HG03135 (cell line): Measurements from ENCODE around the gene GIPC3.
"Not testable (repeated sequence)": the region's sequence is repeated elsewhere in the genome, so short reads cannot be mapped to it uniquely, and the experiment has no call there.

Source experiments
- ATAC-seq: cut with Tn5 transposase; IDR thresholded peaks from one replicate; pipeline ENCODE4 v1.9.1; 2021; ENCODE audit warnings: mild to moderate bottlenecking, moderate library complexity; ENCODE audit not compliant: unreplicated experiment

The GIPC3 gene

DNA sequence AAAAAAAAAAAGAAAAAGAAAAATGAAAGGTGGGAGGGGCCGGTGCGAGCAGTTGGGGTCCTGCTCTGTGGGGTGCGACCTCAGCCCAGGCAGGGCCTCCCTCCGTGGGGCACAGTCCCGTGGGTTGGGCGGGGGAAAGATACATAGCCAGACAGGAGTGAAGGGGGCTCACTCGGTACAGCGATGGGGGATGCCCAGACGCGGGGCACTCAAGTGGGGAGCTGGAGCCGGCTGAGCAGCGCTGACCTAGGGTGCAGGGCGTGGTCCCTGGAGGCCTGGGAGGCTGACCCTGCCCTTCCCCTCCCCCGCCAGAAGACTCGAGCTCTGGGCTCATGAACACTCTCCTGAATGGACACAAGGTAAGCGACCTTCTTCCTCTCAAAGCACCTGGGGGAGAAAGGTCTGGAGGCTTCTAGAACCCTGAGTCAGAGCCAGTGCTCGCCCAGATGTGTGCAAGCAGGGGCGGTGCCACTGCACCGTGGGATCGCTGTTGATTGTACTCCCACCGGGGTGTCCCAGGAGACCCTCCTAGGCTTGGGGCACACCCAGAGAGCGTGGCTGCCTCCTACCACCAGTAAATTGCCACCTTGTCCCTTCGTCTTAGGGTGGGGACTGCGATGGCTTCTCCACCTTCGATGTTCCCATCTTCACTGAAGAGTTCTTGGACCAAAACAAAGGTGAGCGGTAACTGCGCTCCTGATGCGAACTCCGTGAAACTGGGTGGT lies 9.2 kb upstream of the GIPC3 start:
- ATAC-seq: no peak

DNA sequence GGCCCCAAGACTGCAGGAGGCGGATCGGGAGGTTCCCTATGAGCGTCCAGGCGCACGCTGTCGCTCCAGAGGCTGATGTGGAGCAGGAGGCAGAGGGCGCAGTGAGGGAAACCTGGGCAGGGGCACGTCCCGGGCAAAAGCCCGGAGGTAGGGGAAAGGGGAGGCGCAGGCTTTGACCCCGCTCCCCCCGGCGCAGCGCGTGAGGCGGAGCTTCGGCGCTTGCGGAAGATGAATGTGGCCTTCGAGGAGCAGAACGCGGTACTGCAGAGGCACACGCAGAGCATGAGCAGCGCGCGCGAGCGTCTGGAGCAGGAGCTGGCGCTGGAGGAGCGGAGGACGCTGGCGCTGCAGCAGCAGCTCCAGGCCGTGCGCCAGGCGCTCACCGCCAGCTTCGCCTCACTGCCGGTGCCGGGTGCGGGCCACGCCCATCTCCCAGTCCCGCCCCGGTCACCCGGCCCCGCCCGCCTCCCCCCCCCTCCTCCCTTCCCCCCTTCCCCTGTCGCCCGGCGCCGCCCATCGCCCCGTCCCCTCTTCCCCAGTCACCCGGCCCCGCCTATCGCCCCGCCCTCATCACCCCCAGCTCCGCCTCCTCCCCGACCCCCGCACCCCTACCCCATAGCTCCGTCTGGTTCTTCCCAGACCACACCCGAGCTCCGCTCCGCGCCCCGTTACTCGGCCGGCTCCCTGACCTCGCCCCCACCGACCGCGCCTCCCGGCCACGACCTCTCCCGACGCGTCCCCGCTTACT lies 8.4 kb upstream of the GIPC3 start:
- ATAC-seq: no peak

DNA sequence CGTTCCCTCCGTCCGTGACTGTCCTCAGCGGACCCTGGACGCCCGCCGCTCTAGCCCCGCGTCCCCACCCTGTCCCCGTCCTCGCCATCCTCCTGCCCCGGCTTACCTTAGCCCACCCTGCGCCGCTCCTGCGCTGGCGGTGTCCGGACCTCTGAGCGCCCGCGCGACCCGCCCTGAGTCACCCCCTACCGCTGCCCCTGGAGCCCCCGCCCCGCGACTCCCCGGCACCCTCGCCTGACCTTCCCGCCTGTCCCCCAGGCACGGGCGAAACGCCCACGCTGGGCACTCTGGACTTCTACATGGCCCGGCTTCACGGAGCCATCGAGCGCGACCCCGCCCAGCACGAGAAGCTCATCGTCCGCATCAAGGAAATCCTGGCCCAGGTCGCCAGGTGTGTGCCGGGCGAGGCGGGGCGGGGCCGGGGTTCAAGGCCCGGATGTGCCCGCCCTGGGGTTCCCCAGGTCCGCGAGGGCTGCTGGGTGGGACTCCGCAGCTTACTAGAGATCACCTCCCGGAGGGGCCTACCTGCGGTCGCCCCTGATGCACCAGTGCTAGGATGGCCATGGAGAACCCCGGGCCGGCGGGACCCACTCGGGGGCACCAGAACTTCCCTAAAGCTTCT lies 7.4 kb upstream of the GIPC3 start:
- ATAC-seq: no peak

DNA sequence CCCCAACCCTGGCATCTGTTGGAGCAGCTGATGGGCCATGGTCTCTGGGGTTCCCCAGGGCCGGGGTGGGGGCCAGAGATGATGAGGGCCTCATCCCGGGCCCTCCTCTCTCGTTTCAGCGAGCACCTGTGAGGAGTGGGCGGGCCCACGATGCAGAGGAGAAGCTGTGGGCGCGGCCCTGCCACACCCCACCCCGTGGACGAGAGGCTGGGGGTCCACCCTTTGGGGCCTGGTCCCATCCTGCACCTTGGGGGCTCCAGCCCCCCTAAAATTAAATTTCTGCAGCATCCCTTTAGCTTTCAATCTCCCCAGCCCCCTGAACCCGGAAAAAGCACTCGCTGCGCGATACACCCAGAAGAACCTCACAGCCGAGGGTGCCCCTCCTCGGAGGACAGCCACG lies 6.9 kb upstream of the GIPC3 start:
- ATAC-seq: no peak

DNA sequence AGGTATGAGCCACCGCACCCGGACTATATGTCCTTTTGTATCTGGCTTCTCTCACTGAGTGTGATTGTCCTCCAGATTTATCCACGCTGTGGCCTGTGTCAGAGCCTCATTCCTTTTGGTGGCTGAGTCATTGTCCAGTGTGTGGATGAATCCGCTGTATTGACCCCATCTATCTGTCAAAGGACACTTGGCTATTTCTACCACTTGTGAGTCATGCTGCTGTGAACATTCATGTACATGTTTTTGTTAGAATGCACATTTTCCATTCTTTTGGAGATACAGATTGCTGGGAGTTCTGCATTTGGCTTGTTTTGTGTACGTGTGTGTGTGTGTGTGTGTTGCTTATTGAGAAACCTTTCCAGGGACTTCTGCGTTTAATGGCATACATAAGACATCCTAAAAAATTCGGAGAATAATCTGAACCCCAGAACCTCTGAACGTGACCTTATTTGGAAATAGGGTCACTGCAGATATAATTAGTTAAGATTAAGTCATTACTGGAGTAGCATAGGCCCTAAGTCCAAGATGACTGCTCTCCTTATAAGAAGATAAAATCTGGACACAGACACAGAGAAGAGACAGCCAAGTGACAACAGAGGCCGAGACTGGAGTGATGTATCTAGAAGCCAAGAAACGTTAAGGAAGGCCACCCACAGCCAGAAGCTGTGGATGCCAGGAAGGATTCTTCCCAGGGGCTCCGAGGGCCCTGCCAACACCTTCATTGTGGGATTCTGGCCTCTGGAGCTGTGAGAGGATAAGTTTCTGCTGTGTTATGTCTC lies 4.9 kb upstream of the GIPC3 start:
- no peak for ATAC-seq

DNA sequence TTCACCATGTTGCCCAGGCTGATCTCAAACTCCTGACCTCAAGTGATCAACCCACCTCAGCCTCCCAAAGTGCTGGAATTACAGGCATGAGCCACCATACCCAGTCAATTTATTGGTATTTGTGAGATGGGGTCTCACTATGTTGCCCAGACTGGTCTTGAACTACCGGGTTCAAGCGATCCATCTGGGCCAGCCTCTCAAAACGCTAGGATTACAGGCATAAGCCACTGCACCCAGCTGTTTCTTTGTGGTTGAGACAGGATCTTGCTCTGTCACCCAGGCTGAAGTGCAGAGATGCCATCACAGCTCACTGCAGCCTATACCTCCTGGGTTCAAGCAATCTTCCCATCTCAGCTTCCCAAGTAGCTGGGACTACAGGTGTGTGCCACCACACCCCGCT lies 3.5 kb upstream of the GIPC3 start:
- ATAC-seq: not testable (repeated sequence)

DNA sequence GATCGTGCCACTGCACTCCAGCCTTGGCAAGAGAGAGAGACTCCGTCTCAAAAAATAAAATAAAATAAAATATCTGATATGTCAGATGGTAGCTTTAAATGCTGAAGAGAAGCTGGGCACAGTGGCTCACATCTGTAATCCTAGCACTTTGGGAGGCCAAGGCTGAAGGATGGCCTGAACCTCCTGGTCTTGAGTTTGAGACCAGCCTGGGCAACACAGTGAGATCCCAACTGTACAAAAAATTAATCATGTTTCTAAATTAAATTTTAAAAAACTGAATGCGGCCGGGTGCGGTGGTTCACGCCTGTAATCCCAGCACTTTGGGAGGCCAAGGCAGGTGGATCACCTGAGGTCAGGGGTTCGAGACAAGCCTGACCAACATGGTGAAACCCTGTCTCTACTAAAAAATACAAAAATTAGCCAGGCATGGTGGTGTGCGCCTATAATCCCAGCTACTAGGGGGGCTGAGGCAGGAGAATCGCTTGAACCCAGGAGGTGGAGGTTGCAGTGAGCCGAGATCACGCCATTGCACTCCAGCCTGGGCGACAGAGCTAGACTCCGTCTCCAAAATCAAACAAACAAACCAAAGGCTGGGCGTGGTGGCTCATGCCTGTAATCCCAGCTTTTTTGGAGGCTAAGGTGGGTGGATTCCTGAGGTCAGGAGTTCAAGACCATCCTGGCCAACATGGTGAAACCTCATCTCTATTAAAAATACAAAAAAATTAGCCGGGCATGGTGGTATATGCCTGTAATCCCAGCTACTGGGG lies 1.1 kb upstream of the GIPC3 start:
- ATAC-seq: not testable (repeated sequence)

DNA sequence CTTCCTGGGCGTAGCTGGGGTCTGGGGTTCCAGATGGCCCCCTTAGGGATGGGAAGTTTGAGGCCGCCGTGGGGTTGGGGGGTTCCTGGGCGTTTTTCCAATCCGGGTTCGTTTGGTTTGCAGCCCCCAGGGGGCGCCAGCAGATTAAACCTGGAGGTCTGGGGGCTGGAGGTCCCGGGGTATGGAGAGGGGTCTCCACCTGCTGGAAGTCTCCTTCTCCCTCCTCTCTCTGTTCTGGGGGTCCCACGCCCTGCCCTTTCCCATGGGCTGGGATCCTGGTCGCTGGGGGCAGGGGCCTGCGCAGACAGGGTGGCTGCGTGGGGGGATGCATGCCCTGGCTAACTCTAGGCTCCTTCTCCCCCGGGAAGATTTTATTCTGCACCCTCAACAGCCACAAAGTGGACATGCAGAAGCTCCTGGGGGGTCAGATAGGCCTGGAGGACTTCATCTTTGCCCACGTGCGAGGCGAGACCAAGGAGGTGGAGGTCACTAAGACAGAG lies 899 bp downstream of the GIPC3 start:
- ATAC-seq: no peak

DNA sequence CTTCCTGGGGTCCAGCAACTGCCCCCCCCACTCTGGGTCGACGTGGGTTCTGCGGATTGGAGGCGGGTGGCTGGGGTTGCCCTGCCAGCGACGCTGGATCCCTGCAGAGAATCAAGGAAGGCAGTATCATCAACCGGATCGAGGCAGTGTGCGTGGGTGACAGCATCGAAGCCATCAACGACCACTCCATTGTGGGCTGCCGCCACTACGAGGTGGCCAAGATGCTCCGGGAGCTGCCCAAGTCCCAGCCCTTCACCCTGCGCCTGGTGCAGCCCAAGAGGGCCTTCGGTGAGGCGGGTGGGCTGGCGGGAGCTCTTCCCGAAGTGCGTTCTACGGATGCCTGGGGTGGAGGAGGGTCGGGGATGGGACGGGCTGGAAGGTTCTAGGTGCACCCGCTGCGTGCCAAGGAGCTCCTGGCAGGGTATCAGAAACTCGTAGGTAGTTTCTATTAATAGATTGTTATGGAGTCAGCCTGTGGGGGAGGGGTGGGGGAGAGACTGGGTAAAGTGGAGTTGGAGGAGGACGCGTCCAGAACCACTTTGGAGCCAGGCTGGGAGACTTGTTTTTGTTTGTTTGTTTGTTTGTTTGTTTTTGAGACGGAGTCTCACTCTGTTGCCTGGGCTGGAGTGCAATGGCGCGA lies 1.5 kb downstream of the GIPC3 start:
- no peak for ATAC-seq

DNA sequence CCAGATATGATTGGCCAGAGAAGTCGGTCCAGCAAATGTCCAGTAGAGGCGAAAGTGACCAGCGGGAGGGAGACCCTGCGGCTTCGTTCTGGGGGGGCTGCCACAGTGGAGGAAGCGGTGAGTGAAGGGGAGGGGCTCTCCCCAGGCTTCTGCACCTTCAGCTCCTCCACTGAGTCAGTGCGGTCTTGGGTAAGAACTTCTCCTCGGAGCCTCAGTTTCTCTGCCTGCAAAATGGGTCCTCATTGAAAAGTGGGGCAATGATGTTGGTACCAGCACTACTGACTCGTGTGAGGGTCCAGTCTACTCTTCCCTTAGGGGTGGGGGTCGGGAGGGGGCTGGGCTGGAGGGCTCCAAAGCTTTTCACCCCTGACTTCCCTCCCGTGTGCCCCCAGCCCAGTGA lies 4.2 kb downstream of the GIPC3 start:
- ATAC-seq: no peak

DNA sequence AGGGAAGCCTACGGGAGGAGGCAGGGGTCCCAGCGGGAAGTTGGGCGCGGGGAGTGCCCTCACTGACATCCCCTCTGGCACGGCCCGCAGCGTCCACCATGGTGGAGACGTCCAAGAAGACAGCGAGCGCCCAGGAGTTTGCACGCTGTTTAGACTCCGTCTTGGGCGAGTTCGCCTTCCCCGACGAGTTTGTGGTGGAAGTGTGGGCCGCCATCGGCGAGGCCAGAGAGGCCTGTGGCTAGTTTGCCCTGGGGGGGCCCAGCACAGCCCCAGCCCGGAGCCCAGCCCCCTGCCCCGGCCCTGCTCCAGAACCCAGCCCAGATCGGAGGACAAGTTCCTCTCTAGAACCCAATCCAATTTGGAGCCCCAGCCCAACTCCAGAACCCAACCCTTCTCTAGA lies 4.7 kb downstream of the GIPC3 start:
- no peak for ATAC-seq

DNA sequence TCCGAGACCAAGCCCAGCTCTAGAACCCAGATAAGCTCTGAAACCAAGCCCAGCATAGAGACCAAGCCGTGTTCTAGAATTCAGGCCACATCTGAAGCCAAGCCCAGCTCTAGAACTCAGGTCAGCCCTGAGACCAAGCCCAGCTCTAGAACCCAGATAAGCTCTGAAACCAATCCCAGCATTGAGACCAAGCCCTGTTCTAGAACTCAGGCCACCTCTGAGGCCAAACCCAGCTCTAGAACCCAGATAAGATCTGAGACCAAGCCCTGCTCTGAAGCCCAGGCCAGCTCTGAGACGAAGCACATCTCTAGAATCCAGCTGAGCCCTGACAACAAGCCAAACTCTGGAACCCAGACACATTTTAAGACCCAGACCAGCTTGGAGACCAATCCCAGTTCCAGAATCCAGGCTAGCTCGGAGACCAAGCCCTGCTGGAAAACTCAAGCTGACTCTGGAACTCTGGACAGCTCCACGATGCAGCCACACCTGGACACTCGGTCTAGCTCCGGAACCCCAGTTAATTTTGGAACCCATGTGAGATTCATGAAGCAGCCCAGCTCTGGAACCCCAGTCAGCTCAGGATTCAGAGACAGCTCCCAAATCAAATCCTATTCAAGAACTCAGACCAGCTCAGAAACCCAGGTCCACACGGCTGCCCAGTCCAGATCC lies 5.8 kb downstream of the GIPC3 start:
- no peak for ATAC-seq

DNA sequence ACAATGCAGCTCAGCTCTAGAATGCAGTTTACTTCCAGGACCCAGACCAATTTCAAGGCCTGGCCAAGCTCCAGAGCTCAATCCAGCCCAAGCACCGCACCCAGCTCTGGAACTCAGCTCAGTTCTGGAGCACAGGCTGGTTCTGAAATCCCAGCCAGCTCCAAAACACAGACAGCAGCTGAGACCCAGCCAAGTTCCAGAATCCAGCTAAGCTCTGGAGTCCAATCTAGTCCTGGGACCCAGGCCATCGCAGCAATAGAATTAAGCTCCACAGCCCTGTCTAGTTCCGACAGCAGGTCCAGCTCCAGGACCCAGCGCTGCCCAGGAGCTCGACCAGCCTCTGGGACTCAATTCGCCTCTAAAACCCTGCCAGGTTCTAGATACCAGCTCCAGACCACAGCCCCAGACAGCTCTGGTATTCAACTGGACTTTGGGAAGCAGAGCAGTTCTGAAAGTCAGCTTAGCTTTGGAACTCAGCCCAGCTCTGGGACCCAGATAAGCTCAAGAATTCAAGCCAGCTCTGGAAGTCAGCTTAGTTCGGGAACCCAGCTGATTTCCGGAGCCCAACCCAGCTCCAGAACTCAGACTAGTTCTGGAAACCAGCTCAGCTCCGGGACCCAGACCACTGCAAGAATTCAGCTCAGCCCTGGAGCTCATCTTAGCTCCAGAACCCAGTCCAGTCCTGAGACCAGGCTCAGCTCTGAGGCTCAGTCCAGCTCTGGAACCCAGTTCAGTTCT lies 6.8 kb downstream of the GIPC3 start:
- no peak for ATAC-seq

DNA sequence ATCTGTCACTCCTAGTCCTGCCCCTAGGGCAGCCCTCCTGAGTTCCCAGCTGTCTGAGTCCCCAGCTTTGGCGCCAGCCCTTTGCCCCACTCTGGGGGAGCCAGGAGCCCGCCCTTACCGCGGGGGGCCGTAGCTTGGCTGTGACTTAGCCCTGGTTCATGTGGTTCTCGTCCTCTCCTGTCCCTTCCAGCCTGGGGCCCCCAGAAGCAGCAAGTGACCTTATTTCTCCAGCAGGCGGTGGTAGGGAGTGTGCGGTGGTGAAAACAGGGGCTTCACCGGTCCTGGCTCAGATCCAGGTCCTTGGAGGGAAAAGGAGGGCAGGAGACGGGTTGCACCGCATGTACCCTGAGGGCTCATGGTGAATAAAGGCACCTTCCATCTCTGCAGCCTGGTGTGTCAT lies 7.9 kb downstream of the GIPC3 start:
- no peak for ATAC-seq

DNA sequence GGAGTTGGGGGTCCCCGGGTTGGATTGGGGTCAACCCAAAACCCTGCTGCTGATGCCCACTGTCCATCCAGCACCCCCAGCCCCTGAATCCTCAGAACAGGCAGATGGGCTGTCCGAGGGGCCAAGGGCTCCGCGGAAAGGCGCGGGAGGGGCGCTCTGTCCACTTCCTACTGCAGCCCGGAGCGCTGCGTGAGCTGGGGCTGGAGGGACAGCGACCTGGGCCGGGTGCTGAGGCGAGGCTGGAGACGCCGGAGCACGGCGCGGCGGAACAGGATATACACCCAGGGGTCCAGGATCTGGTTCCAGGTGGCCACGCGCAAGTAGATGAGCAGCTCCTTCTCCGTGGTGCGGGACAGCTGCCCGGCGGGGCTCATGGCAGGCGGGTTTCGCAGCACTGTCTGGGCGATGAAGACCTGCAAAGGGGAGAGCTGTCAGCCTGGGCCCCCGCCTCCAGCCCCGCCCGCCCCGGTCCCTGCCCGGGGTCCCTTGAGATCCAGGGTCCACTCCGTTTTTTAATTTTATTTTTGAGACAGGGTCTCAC lies 10.3 kb downstream of the GIPC3 start:
- no peak for ATAC-seq

DNA sequence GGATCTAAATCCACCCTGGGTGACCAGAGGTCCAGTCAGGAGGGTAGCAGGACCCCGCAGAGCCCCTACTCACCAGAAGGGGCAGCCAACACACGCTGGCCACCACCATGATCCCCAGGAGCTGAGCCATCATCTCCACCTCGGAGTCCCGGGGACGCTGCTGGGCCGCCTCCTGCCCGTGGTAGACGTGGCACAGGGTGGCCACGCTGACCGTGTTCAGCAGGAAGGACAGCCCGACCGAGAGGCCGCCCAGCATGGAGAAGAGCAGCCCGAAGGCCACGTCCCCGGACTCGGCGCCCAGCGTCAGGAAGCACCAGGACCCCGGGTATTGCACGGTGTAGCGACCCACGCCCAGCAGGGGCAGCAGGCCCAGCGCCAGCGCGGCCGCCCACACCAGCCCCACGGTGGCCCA lies 14.5 kb downstream of the GIPC3 start:
- no peak for ATAC-seq

DNA sequence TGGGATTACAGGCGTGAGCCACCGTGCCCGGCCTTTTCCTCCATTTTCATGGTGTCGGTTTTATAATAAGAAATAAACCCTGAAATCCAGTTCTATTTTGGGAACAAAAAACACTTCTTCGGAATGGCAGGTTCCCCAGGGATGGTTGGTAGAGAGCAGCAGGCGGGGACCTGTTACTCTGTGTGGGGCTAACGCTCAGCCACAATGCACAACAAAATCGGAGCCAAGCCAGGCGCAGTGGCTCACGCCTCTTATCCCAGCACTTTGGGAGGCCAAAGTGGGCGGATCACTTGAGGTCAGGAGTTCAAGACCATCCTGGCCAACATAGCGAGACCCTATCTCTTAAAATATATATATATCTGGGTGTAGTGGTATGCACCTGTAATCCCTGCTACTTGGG lies 15.7 kb downstream of the GIPC3 start:
- ATAC-seq: no peak

DNA sequence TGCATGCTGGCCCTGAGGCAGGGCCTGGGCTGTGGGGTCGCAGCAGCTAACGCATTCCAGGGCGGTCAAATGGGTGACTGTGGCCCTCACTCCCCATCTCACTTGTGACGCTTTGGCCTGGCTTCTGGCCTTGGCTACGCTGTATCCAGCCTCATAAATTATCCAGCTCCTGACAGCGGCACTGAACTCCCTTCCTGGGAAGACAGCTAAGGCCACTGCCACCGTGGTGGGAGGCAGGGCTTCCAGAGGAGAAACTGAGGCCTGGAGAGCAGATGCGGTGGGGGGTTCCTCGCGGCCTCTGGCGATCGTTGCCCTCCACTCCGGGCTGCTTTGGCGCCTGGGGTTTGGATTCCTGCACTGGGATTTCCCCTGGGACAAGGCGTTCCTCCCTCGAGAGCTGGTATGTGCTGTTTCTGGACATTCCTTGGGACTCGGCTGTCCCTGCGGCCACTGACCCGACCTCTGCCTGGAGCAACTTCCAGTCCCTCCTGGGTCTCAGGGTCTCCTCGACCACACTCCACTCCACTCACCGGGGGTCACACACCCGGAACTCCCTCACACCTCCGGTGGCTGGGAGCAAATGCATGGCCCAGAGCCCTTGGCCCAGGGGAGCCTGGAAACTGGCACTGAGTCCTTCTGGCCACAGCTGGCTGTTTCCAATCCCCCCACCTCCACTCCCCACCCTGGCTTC lies 18.0 kb downstream of the GIPC3 start:
- ATAC-seq: no peak
